ENCODE data around the gene GAB3.

Gene GAB3

GRCh38 chrX:154717824-154718223 lies 33.1 kb downstream of the GAB3 start (continued):
- no peak for TF ChIP-seq GLIS3 (CRISPR knock-in tag; IDR thresholded peaks at IDR 0.05)
- TF ChIP-seq PPARA (CRISPR knock-in tag; IDR thresholded peaks at IDR 0.05; ENCODE audit: borderline replicate concordance): no peak
- no peak for TF ChIP-seq ZC3H10 (CRISPR knock-in tag; IDR thresholded peaks at IDR 0.05)
- no peak for TF ChIP-seq OSR1 (CRISPR knock-in tag; IDR thresholded peaks at IDR 0.05)
- TF ChIP-seq CSDC2 (CRISPR knock-in tag; IDR thresholded peaks at IDR 0.05): no peak
- no peak for TF ChIP-seq ZFP3 (CRISPR knock-in tag; IDR thresholded peaks at IDR 0.05)
- TF ChIP-seq CSRNP3 (CRISPR knock-in tag; IDR thresholded peaks at IDR 0.05): no peak
- no peak for TF ChIP-seq BACH2 (CRISPR knock-in tag; IDR thresholded peaks at IDR 0.05; ENCODE audit: borderline replicate concordance)

- TF ChIP-seq OSR1 (CRISPR knock-in tag; IDR thresholded peaks at IDR 0.05) (no peak), ARNTL (CRISPR knock-in tag; IDR thresholded peaks at IDR 0.05; ENCODE audit: borderline replicate concordance, low read depth) (no peak), SNAI2 (CRISPR knock-in tag; IDR thresholded peaks at IDR 0.05) (no peak), RARB (CRISPR knock-in tag; IDR thresholded peaks at IDR 0.05) (no peak), CSDC2 (CRISPR knock-in tag; IDR thresholded peaks at IDR 0.05) (no peak), POU6F1 (CRISPR knock-in tag; IDR thresholded peaks at IDR 0.05; ENCODE audit: borderline replicate concordance, low read depth) (no peak), ZC3H10 (CRISPR knock-in tag; IDR thresholded peaks at IDR 0.05) (no peak)
- ATAC-seq: no peak
Measured at GRCh38 chrX:154715825-154716224, 35.1 kb downstream of the GAB3 start.

- no peak for TF ChIP-seq TOX (CRISPR knock-in tag; IDR thresholded peaks at IDR 0.05; ENCODE audit: borderline replicate concordance)
- ATAC-seq: peak; percentile 69
Measured at GRCh38 chrX:154714925-154715324, 36.0 kb downstream of the GAB3 start.

- TF ChIP-seq OSR1 (CRISPR knock-in tag; IDR thresholded peaks at IDR 0.05): no peak
- no peak for TF ChIP-seq ZNF565 (CRISPR knock-in tag; conservative IDR thresholded peaks at IDR 0.05; ENCODE audit: low read depth)
- no peak for TF ChIP-seq ZFP3 (CRISPR knock-in tag; IDR thresholded peaks at IDR 0.05)
- no peak for TF ChIP-seq TSHZ2 (CRISPR knock-in tag; IDR thresholded peaks at IDR 0.05)
- TF ChIP-seq ZC3H10 (CRISPR knock-in tag; IDR thresholded peaks at IDR 0.05): no peak
- peak; percentile 83 for ATAC-seq
Measured at GRCh38 chrX:154712781-154713740, 37.8 kb downstream of the GAB3 start.

GRCh38 chrX:154711264-154711663 lies 39.6 kb downstream of the GAB3 start:
- ATAC-seq: no peak
- TF ChIP-seq ARNTL (CRISPR knock-in tag; IDR thresholded peaks at IDR 0.05; ENCODE audit: borderline replicate concordance, low read depth) (no peak), CSDC2 (CRISPR knock-in tag; IDR thresholded peaks at IDR 0.05) (no peak), SNAI2 (CRISPR knock-in tag; IDR thresholded peaks at IDR 0.05) (no peak), PPARA (CRISPR knock-in tag; IDR thresholded peaks at IDR 0.05; ENCODE audit: borderline replicate concordance) (no peak)

GRCh38 chrX:154710309-154710708 lies 40.6 kb downstream of the GAB3 start:
- no peak for TF ChIP-seq ISL1 (CRISPR knock-in tag; IDR thresholded peaks at IDR 0.05)
- TF ChIP-seq CSRNP3 (CRISPR knock-in tag; IDR thresholded peaks at IDR 0.05): no peak
- TF ChIP-seq ZNF70 (CRISPR knock-in tag; IDR thresholded peaks at IDR 0.05): no peak
- no peak for TF ChIP-seq GLIS3 (CRISPR knock-in tag; IDR thresholded peaks at IDR 0.05)
- no peak for TF ChIP-seq PATZ1 (CRISPR knock-in tag; IDR thresholded peaks at IDR 0.05; ENCODE audit: borderline replicate concordance)
- TF ChIP-seq TCF4 (CRISPR knock-in tag; IDR thresholded peaks at IDR 0.05; ENCODE audit: borderline replicate concordance): no peak
- TF ChIP-seq RARB (CRISPR knock-in tag; IDR thresholded peaks at IDR 0.05): no peak
- TF ChIP-seq OSR1 (CRISPR knock-in tag; IDR thresholded peaks at IDR 0.05): no peak
- no peak for TF ChIP-seq ZC3H10 (CRISPR knock-in tag; IDR thresholded peaks at IDR 0.05)
- TF ChIP-seq ZNF8 (CRISPR knock-in tag; IDR thresholded peaks at IDR 0.05): no peak
- no peak for ATAC-seq
